ENCODE measurements around the gene SPEF1.

Gene SPEF1

GRCh38 chr20:3733119-3733995 lies 47.9 kb downstream of the SPEF1 start:
- no peak overlapping the region for H3K9ac ChIP-seq
- no peak for TF ChIP-seq CTCF (conservative IDR thresholded peaks at IDR 0.05; ENCODE audit: low read depth, low read length)
- no peaks in the 10 kb centered on the region for H3K27me3 ChIP-seq (ENCODE audit: insufficient read depth, low read depth)
- H3K4me2 ChIP-seq = no peak overlapping the region
- H3K79me2 ChIP-seq (ENCODE audit: insufficient read depth, low read depth) = no peaks in the 10 kb centered on the region
- H2AFZ ChIP-seq (ENCODE audit: low read depth) = no peak overlapping the region
- no peak overlapping the region for H3K4me3 ChIP-seq (IDR thresholded peaks at IDR 0.05; ENCODE audit: insufficient read depth, low read depth, low read length)
- H3K4me1 ChIP-seq (ENCODE audit: low read depth, poor library complexity, severe bottlenecking) = no peaks in the 10 kb centered on the region
- H3K27ac ChIP-seq = no peak overlapping the region
- H3K36me3 ChIP-seq (ENCODE audit: insufficient read depth) = no peaks in the 10 kb centered on the region
- H4K20me1 ChIP-seq (ENCODE audit: insufficient read depth) = no peaks in the 10 kb centered on the region

GRCh38 chr20:3732327-3733118 lies 48.7 kb downstream of the SPEF1 start, which contains the start of gene HSPA12B:
Gene HSPA12B (plus strand): TSS chr20:3732685. CDS start chr20:3738675, 5,990 bp downstream.
- no peak within 1 kb of the TSS for H2AFZ ChIP-seq (ENCODE audit: low read depth)
- H3K79me2 ChIP-seq (ENCODE audit: insufficient read depth, low read depth) = no peaks in the 10 kb centered on the region
- H3K4me3 ChIP-seq (IDR thresholded peaks at IDR 0.05; ENCODE audit: insufficient read depth, low read depth, low read length) = no peak within 1 kb of the TSS
- no peaks in the 10 kb centered on the region for H3K4me1 ChIP-seq (ENCODE audit: low read depth, poor library complexity, severe bottlenecking)
- H4K20me1 ChIP-seq (ENCODE audit: insufficient read depth) = no peaks in the 10 kb centered on the region
- H3K27ac ChIP-seq = no peak within 1 kb of the TSS
- no peak within 1 kb of the TSS for H3K9ac ChIP-seq
- no peaks in the 10 kb centered on the region for H3K36me3 ChIP-seq (ENCODE audit: insufficient read depth)
- TF ChIP-seq CTCF (conservative IDR thresholded peaks at IDR 0.05; ENCODE audit: low read depth, low read length) = no peak
- H3K27me3 ChIP-seq (ENCODE audit: insufficient read depth, low read depth) = no peaks in the 10 kb centered on the region
- no peak within 1 kb of the TSS for H3K4me2 ChIP-seq

GRCh38 chr20:3731944-3732326 lies 49.3 kb downstream of the SPEF1 start:
- H4K20me1 ChIP-seq (ENCODE audit: insufficient read depth) = no peaks in the 10 kb centered on the region
- no peaks in the 10 kb centered on the region for H3K36me3 ChIP-seq (ENCODE audit: insufficient read depth)
- H3K4me2 ChIP-seq = no peak overlapping the region
- H3K27me3 ChIP-seq (ENCODE audit: insufficient read depth, low read depth) = no peaks in the 10 kb centered on the region
- H3K79me2 ChIP-seq (ENCODE audit: insufficient read depth, low read depth) = no peaks in the 10 kb centered on the region
- TF ChIP-seq CTCF (conservative IDR thresholded peaks at IDR 0.05; ENCODE audit: low read depth, low read length) = no peak
- no peaks in the 10 kb centered on the region for H3K4me1 ChIP-seq (ENCODE audit: low read depth, poor library complexity, severe bottlenecking)
- no peak overlapping the region for H3K9ac ChIP-seq
- H3K27ac ChIP-seq = no peak overlapping the region
- no peak overlapping the region for H2AFZ ChIP-seq (ENCODE audit: low read depth)
- H3K4me3 ChIP-seq (IDR thresholded peaks at IDR 0.05; ENCODE audit: insufficient read depth, low read depth, low read length) = no peak overlapping the region

- H3K4me2 ChIP-seq = no peak overlapping the region
- no peaks in the 10 kb centered on the region for H3K36me3 ChIP-seq (ENCODE audit: insufficient read depth)
- H2AFZ ChIP-seq (ENCODE audit: low read depth) = no peak overlapping the region
- no peak overlapping the region for H3K27ac ChIP-seq
- no peak overlapping the region for H3K4me3 ChIP-seq (IDR thresholded peaks at IDR 0.05; ENCODE audit: insufficient read depth, low read depth, low read length)
- no peaks in the 10 kb centered on the region for H4K20me1 ChIP-seq (ENCODE audit: insufficient read depth)
- H3K9ac ChIP-seq = no peak overlapping the region
- H3K4me1 ChIP-seq (ENCODE audit: low read depth, poor library complexity, severe bottlenecking) = no peaks in the 10 kb centered on the region
- H3K79me2 ChIP-seq (ENCODE audit: insufficient read depth, low read depth) = no peaks in the 10 kb centered on the region
- no peak for TF ChIP-seq CTCF (conservative IDR thresholded peaks at IDR 0.05; ENCODE audit: low read depth, low read length)
- H3K27me3 ChIP-seq (ENCODE audit: insufficient read depth, low read depth) = no peaks in the 10 kb centered on the region
Measured at GRCh38 chr20:3730803-3731672, 50.2 kb downstream of the SPEF1 start.
